ENCODE measurements around the gene ERBIN. TPM values are rescaled to one million over a fixed set of nuclear protein-coding genes. Genes with fewer than 3 reads are reported as not detected.

Gene ERBIN
- total RNA-seq, 1 experiment from 2014 or later: 27.1 TPM

GRCh38 chr5:65924366-65925043 lies 1.9 kb upstream of the ERBIN start:
- peaks cover 24% of the 10 kb centered on the region for H3K4me1 Mint-ChIP-seq
- POLR2A ChIA-PET: no interaction called here
- ATAC-seq: peak; percentile 4
- peak overlapping the region; percentile 68 for H3K27ac Mint-ChIP-seq
- CTCF ChIA-PET: no interaction called here
- H3K27me3 Mint-ChIP-seq (ENCODE audit: low read depth): peaks cover 20% of the 10 kb centered on the region
- TF ChIP-seq ZNF121 (CRISPR knock-in tag; IDR thresholded peaks at IDR 0.05) (no peak), PRDM15 (CRISPR knock-in tag; IDR thresholded peaks at IDR 0.05) (no peak), ATF6 (CRISPR knock-in tag; IDR thresholded peaks at IDR 0.05) (no peak), ZNF138 (CRISPR knock-in tag; conservative IDR thresholded peaks at IDR 0.05) (no peak), AFF4 (CRISPR knock-in tag; IDR thresholded peaks at IDR 0.05; ENCODE audit: borderline replicate concordance) (no peak), PREB (CRISPR knock-in tag; IDR thresholded peaks at IDR 0.05; ENCODE audit: borderline replicate concordance) (no peak), ARID4B (CRISPR knock-in tag; IDR thresholded peaks at IDR 0.05; ENCODE audit: borderline replicate concordance) (no peak), FOXK1 (CRISPR knock-in tag; IDR thresholded peaks at IDR 0.05) (no peak), NR1H2 (CRISPR knock-in tag; IDR thresholded peaks at IDR 0.05) (no peak), GTF2I (CRISPR knock-in tag; conservative IDR thresholded peaks at IDR 0.05) (no peak), SMAD4 (CRISPR knock-in tag; IDR thresholded peaks at IDR 0.05) (no peak), FOXJ3 (CRISPR knock-in tag; IDR thresholded peaks at IDR 0.05; ENCODE audit: borderline replicate concordance) (no peak)
- H3K9me3 Mint-ChIP-seq: no peaks in the 10 kb centered on the region
- H3K36me3 Mint-ChIP-seq: no peaks in the 10 kb centered on the region
- DNase-seq (ENCODE audit: low spot score): no peak
- H3K4me3 Mint-ChIP-seq: peak overlapping the region; percentile 90

All from WTC11 (cell line).